Inflammatory macrophage treated with lipopolysaccharide for 1 hour (primary cell): ENCODE measurements around the gene CREB3L2.
"Not testable (repeated sequence)": the region's sequence is repeated elsewhere in the genome, so short reads cannot be mapped to it uniquely, and the experiment has no call there.

Experiments used
- DNase-seq, 2 donors: peaks; one replicate each; pipeline ENCODE4 v3.0.0-alpha.2; 2020 to 2022

Gene CREB3L2

DNA sequence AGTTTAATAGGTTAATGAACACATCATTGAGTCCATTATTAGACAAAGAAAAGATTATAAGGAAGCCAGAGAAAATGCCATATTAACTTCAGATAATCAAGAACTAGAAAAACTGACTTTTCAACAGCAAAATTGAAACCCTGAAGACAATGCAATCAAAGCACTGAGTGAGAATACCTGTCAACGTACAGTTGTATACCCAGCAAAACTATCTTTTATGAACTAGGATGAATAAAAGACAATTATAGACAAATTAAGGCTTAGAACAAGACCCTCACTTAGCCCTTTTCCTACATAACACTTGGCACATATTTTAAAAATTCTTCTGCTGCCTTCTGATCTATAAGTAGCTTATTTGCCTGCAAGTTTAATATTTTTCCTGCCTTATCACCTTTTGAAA, 136.1 kb downstream of the CREB3L2 start:
- DNase-seq = no peak

DNA sequence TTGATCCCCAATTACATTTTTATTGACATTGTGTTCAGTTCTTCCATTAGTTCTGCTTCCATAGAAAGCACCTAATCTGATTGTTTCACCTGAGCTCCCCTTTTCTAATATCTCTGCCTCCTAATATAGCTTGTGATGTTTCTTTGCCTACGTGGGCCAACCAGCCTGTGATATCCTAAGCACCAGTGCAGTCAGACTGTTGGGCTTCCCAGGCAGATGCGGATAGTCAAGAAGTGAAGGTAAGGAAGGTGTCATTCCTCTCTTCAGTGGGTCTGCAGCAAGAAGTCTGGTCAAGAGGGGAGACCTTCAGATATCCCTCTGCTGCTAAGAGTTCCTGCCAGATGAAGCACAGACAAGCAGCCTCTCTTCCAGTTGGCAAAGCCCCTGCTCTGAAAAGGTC, 138.9 kb downstream of the CREB3L2 start:
- DNase-seq = no peak

DNA sequence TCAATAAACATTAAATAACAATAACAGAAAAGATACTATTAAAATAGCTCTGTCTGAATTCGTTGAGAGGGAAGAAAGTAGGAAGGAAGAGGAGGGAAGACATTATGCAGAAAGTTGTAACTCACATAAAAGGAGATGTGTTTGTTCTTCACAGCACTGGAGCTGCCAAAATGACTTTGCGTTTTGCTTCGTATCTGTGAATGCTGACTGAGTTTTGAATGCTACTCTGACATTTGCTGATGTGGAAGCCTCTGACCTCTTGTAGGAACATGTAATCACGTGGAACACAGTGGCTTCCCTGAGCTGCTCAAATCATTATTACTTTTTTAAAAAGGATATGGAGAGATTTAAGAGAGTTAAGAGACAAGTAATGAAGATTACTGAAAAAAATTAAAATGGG, 139.5 kb downstream of the CREB3L2 start:
- DNase-seq = no peak

DNA sequence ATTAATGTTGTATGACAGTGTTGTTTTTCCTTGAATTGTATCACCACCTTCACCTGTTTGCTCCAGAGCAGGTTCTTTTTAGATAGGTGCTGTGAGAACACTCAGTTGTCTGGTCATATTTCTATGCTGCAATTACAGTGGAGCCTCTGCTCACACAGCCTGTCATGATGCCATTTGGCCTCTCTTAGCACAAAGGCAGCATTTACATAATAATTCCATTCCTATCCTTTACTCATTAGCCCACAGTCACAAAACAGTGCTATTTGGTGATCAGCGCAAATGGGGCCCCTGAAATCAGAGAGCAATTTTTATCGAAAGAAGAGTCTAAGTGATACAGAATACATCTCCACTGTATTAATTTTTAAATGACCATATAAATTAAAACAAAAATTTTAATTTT, 141.3 kb downstream of the CREB3L2 start:
- no peak for DNase-seq

DNA sequence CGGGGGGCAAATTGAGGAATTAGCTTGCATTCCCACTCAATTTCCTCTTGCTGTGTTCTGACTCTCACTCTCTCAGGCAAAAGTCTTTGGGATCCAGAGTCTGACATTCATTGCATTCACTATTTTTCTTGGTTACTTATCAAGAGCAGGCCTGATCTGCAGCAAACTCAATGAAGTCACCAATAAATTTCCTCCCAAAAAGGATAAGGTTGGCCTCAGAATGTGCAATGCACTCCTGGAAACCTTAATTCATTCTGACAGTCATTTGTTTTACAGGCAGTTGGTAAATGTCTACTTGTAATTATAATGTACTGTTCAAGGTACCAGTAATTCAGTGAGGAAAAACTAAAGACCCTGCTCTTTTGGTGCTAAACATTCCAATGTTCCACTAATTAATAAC, 148.8 kb downstream of the CREB3L2 start:
- DNase-seq = no peak

DNA sequence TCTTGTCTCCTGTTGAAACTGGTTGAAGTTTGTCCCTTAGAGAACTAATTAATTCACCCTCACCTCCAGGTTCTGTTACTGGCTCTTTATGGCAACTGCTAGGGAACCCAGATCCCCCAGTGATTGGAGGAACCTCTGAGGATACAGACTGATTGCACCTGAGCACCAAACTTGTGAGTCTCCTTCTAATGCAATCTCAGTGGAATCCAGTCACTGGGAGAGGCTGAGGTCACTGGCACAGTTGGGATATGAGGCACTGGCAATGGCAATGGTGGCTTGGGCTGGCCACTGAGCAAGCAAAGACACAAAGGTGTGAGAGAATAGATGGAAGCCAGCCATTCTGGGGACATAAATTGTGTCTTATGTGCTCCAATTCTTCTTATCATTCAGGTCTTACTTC, 149.8 kb downstream of the CREB3L2 start:
- no peak for DNase-seq

DNA sequence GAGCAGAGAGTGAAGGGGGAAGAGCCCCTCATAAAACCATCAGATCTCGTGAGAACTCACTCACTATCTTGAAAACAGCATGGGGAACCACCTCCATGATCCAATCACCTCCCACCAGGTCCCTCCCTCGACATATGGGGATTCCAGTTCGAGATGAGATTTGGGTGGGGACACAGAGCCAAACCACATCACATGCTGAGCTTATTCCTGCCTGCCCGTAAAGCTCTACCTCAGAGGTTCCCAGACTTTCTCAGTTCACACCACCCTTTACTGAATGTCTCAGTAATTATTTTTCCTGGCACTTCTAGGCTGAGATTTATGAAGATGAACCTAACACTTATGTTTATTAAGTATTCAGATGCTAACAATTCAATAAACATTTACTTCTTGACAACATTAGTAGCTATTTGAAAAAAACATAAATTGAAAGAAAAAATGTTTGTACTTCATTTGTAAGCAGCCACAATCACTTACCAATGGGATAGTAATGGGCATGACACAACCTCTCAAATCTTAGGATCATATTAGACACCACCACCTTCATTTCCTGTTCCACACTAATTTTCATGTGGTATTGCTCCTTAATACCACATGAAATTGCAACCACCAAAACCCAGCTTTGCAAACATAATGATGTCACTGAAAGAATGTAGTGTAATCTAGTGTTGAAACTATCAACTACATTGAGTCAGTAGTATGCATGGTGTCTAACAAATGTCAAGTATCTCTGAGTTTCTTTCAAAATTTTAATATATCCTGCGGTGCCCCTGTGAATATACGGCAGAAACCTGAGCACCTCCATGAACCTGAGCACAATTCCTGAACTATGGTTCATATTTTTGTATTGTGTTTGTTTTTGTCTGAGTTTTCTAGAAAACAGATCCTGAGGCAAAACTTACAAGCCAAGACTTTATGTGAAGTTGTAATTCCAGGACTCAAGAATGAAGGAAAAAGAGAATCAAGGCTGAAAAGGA, 150.6 kb downstream of the CREB3L2 start:
- peak; percentile 6 to 27 for DNase-seq

DNA sequence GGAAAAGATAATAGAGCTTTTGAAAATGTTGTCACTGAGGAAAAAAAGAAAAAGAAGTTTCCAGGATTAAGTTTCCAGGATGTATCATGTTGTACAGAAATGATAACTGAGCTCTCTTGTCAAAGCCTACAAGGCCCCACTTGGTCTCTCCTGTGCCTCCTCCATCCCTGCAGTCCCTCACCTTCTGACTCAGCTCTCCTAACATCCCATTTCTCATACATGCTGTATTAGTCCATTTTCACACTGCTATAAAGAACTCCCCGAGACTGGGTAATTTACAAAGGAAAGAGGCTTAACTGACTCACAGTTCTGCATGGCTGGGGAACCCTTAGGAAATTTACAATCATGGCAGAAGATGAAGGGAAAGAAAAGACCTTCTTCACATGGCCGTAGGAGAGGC, 151.3 kb downstream of the CREB3L2 start:
- DNase-seq = no peak

DNA sequence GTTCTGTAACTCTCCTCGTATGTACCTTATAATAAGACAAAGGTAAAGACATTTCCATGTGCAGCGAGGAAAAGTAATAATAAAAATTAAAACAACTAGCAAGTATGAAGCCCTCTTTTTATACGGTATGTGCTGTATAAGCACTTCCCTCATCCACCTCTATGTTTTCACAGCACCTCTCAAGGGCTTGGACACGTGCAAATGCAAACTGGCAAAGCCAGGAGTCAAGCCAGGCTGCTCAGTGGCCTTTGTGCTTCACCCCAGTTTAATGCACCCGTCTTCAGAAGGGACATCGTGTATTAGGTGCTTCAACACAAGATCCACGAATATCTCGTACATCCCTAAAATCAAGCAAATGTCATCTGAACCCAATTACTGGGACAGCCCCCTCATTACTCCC, 153.8 kb downstream of the CREB3L2 start:
- DNase-seq = no peak

DNA sequence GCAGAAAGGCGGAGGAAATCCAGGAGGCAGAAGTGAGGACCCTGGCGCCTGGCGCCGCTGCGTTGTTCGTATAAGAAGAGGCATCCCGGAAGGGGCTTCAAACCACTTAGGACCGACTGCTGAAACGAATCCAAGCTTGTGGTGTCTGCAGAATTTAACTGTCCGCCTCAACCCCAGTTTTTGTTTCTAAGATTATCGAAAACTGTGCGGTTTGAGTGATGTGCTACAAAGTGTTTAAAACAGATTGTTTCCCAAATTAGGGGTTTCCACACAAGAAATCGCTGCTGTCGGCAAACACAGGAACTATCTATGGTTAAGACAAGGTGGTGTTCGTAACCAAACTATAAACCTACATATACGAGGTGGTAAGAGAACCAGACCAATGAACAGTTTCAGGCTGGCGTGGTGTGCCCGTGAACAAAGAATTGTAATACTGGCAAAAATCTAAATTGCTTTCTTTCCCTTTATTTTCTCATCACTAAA, 154.3 kb downstream of the CREB3L2 start:
- peak in 1 of 2 donors; percentile 7 for DNase-seq

DNA sequence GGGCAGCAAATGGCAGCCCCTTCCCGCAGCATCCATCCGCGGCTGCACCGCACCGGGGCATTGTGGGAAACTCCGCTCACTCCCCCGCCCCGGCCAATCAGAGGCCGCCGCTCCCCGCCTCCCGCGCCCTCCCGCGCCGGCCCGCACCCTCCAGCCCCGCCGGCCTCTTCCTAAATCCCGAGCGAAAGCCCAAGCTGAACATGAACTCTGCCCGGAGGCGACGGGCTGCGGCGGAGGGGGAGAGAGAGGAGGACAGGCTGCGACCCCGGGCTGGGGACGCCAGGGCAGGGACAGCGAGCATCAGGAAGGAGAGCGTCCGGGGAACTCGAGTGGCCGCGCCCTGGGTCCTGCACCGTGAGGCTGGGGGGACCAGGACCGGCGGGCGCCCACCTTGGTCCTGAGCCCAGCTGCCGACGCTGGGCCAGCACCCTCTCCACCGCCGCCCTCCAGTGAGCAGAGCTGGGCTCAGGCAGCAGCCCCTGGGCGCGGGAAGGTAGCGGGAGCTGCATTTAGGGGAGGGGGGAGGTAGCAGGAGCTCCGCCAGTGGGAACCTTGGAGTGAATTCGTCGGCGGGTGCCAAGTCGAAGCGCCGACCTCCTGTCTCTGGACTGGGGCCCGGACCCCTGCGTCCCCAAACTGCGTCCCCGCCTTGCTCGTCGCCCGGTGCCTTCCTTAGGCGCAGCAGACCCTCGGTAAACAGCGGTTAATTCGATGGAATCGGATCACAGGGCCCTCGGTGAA, 154.9 kb downstream of the CREB3L2 start, which contains the start of gene DGKI:
TSS of gene DGKI (minus strand) at position 148 of the 741 bp plus-strand sequence.
- DNase-seq = no peak

DNA sequence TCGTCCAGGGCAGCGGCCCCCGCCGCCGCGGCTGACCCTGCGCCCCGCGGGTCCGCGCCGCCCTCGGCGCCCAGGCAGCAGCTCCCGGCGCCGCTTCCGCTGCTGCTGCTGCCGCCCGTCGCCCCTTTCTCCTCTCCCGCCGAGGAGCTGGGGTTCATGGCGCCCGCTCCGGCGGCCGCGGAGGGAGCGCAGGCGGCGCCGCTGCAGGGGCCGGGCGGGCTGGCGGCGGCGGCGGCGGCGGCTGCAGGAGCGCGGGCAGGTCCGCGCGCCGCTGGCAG, 155.4 kb downstream of the CREB3L2 start:
- DNase-seq = no peak

DNA sequence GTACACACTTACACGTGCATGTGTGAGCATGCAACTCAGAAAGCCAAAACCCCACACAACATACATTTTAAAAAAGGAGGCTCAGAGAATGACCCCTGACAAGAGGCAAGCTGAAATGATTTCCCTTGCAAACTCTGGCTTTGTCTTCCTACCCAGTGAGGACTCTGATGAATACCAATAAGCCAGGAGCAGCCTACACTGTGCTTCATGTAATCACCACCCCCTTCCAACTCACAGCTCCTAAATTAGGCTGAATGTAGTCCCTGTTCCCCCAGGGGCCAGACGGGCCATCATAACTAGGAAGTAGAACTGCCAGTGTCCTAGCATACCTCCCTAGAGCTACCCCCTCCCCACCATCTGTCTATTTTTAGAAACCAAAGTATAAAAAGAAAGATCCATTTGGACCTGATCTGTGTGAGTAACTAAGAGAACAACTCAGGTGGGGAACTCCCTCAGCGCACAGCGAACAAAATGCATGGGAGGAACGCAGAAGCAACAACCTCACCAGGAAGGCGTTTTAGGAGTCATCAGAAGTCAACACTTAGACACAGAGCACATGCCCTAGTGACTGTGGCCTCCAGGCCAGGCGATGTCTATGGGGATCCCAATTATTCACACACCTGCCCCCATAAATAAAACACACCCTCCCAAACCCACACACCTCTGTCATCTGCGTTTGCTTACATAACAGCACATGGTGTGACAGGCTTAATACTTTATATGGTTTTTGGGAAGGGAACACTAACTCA, 157.0 kb downstream of the CREB3L2 start:
- no peak for DNase-seq

DNA sequence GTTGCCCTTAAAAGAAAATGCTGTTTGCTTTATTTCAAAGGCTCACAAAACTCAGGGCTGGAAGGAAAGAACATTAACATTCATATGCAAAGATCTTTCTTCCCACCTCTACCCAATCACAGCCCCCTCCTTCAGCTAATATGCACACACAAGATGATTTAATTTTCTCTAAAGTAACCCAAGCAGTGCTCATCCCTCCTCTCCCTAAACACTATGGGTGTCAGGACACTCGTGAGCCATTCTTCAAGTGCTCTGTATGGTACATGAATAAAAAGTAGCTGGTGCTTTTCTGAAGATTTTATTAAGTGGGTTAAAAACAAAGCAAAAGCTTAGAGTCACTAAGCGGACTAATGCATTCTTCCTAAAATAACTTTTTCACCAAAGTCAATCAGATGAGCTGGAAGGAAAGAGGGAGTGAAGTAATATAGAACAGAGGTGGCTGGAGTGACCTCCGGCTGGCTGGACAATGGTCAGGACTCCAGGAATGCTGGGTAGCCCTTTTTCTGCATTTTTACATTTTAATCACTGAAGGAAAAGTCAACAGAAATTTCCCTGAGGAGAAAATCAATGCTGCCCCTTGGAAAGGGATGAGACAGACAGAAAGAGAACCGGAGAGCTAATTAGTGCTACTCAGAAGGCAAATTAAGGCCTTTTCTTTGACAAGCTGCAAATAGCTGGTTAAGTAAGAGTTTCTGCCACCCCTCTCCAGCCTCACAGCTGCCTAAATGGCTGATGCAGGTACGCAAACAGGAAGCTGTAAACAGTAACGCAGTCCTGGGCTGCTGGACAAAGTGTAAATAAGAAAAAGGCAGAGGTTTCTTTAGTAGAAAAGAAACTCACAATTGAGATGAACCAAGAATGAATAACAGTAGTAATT, 161.7 kb downstream of the CREB3L2 start:
- no peak for DNase-seq

DNA sequence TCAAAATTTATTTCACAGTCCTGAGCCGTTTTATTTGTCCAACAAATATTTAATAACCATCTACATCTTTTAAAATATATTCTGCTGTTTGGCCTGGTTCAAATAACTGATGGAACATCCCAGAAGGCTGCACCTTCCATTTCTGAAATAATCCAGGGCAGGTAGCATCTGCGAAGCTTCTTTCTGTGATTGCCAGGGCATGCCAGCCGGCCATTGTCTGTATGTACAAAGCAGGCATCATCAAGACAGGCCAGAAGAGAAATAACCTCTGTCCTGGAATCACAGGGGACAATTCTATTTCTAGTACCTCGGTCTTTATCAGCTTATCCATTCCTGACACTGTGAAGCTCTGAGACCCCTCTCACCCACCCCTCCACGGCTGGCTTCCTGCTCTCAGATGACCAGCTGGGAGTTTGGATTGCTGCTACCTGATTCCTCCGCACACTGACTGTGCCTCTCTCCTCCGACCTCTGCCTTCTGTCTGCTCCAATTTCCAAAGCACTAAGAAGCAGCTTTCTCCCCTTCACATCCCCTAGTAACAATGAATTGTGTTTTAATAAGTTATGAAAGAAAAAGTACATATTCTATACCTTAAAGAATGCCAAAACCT, 163.1 kb downstream of the CREB3L2 start:
- DNase-seq = no peak

DNA sequence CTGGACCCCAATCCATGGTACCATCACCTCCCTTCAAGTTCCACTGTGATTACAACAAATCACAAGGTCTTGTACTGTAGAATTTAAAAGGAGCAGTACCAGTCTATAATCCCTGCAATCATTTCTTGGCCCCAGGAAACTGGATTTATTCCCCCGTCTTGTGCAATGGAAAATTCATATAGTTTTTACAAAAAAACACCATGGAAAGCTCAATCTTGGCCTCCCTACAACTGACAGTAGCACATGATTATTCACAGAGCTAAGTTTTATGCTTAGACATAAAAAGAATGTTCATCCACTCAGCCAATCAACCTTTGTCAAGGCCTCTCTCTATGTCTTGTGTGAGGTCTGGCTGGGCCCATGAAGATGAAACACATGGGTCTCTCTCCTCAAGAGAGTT, 165.3 kb downstream of the CREB3L2 start:
- no peak for DNase-seq

DNA sequence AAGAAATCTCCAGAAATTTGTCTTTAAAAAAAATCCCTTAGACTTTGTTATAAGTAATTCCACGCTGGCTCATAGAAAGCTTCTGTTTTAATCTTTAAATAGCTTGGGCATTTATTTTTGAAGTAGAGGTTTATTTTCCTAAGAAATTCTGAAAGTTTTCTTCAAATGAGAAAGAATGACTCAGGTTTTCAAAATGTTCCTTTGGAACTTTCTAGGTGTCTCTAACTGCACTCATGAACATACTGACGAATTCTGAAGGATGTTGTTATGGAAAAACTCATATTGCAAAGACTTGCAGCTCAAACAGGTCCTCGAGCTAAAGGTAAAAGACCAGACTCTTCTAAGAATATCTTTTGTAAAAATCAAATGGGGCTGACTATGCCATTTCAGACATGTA, 165.8 kb downstream of the CREB3L2 start:
- no peak for DNase-seq

DNA sequence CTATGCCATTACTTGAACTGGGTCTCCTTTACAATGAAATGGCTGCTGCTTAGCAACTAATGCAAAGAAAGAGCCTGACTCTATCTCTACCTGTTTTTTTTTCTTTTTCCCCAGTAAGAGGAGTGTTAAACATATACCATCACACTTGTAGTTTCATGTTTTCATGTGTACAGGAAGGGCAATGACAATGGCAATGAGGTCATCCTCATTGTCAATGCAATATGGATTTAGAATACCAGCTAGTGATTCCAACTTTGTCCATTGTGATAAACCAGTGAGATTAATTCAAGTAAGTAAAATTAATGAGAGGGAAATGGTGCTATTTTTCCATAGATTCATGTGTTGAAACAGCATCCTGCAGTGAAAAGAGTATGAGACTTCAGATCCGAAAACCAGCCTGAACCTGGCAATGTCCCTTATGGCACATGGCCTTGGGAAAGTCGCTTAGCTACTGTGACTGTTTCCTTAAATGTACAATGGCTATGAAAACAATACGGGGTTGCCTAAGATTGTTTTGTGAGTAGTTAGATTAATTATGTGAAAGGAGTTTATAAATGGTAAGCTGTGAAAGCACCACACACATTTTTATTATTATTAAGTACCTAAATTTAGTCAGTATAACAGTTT, 166.3 kb downstream of the CREB3L2 start:
- no peak for DNase-seq

DNA sequence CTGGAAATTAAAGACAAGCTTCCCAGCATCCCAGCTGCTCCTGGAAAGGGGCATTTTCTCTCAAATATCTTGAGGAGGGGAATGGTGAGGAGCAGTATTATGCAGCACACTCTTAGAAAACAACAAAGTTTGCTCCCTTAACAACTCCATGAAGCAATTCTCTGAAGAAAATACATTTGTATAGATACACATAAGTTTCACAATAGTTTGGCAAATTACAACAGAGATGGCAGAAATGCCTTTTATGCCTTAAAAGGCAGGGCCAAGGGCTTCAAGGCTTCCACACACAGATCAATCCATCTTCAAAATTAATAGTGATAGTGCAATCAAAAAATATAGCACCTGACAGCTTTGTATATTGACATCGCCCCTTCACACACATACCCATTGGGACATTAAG, 167.3 kb downstream of the CREB3L2 start:
- DNase-seq = no peak

DNA sequence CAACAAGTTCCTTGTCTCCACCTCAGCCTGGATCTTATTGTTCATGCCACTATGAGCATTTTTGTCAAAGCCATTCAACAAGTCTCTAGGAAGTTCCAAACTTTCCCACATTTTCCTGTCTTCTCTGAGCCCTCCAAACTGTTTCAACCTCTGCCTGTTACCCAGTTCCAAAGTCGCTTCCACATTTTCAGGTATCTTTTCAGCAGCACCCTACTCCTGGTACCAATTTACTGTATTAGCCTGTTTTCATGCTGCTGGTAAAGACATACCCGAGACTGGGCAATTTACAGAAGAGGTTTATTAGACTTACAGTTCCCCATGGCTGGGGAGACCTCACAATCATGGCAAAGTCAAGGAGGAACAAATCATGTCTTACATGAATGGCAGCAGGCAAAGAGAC, 168.9 kb downstream of the CREB3L2 start:
- DNase-seq = not testable (repeated sequence)

DNA sequence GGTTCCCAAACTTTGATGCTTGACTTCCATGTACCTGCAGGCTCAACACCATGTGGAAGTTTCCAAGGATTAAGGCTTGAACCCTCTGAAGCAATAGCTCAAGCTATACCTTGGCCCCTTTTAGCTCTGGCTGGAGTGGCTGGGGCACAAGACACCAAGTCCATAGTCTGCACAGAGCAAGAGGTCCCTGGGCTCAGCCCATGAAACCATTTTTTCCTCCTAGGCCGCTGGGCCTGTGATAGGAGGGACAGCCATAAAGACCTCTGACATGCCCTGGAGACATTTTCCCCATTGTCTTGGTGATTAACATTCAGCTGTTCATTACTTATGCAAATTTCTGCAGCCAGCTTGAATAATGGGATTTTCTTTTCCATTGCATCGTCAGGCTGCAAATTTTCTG, 169.5 kb downstream of the CREB3L2 start:
- no peak for DNase-seq
